Body of pancreas (tissue), 4 donors: Measurements from ENCODE around the gene DYSF.
"Not testable (repeated sequence)": the region's sequence is repeated elsewhere in the genome, so short reads cannot be mapped to it uniquely, and the experiment has no call there.

Experiments
- POLR2A ChIP-seq, 3 donors: fragments of 450-650 bp; IDR thresholded peaks; one replicate each; pipeline ENCODE4 v1.6.1; 2016; ENCODE audit warnings: antibody characterized with exemption in 3 of 3, mild to moderate bottlenecking in 2 of 3
- TF ChIP-seq, protein P1 (sequence below), 7 experiments: fragments of 450-650 bp in 4 of 7; fragments of 200-600 bp in 3 of 7; sonication (generic) in 3 of 7; IDR thresholded peaks; one replicate each; pipeline ENCODE4 v1.5.1; 2016 to 2019; ENCODE audit warnings: antibody characterized with exemption in 7 of 7

DNA sequence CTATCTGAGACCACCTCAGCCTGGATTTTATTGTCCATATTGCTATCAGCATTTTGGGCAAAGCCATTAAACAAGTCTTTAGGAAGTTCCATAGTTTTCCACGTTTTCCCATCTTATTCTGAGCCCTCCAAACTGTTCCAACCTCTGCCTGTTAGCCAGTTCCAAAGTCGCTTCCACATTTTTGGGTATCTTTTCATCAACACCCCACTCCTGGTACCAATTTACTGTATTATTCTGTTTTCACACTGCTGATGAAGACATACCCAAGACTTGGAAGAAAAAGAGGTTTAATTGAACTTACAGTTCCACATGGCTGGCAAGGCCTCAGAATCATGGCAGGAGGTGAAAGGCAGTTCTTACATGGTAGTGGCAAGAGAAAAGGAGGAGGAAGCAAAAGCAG lies 204.9 kb downstream of the DYSF start:
- TF ChIP-seq, protein P1, sequence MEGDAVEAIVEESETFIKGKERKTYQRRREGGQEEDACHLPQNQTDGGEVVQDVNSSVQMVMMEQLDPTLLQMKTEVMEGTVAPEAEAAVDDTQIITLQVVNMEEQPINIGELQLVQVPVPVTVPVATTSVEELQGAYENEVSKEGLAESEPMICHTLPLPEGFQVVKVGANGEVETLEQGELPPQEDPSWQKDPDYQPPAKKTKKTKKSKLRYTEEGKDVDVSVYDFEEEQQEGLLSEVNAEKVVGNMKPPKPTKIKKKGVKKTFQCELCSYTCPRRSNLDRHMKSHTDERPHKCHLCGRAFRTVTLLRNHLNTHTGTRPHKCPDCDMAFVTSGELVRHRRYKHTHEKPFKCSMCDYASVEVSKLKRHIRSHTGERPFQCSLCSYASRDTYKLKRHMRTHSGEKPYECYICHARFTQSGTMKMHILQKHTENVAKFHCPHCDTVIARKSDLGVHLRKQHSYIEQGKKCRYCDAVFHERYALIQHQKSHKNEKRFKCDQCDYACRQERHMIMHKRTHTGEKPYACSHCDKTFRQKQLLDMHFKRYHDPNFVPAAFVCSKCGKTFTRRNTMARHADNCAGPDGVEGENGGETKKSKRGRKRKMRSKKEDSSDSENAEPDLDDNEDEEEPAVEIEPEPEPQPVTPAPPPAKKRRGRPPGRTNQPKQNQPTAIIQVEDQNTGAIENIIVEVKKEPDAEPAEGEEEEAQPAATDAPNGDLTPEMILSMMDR (IDR thresholded peaks at IDR 0.05): not testable (repeated sequence)
- not testable (repeated sequence) for TF ChIP-seq POLR2A (IDR thresholded peaks at IDR 0.05)
